GM19240 (cell line): Measurements from ENCODE around the gene PIK3AP1.

Experiments
- DNase-seq: peaks from one replicate; pipeline ENCODE4 v3.0.0; 2011; ENCODE audit warnings: low spot score; ENCODE audit not compliant: insufficient read length

Gene PIK3AP1

DNA sequence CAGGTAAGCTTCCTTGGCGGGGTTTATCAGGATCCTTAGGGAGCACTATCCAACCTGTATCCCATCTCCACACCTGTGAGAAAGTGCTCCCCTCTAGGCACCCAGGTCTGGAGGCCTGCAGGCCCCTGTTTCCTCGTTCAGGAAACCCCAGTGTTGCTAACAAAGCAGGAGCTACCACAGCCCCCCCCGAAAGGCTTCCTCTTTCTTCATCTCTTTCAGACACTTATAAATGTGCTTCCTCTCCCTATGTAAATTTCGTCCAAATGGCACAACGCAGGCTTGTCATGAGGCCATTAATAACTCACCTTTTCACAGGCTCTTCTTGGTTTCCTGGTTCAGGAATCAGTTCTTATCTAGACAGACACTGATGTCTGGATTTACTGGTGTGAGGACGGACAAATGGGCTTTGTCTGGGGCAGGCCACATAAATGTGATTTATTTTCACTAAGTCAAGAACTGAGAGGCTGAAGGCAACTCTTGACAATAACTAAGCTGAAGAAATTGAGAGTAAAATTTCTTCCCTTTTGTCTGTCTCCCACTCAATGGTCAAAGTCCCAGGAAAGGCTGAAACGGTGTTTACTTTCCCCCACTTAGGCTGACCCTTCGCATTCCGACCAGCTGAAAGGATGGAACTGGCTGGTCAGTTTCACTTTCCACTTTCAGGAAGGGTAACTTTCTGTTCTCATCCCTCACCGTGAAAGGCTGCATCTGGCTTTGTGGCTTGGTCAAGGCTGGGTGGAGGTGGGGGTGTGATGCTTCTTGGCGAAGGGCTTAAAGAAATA lies 46.8 kb downstream of the PIK3AP1 start:
- no peak for DNase-seq

DNA sequence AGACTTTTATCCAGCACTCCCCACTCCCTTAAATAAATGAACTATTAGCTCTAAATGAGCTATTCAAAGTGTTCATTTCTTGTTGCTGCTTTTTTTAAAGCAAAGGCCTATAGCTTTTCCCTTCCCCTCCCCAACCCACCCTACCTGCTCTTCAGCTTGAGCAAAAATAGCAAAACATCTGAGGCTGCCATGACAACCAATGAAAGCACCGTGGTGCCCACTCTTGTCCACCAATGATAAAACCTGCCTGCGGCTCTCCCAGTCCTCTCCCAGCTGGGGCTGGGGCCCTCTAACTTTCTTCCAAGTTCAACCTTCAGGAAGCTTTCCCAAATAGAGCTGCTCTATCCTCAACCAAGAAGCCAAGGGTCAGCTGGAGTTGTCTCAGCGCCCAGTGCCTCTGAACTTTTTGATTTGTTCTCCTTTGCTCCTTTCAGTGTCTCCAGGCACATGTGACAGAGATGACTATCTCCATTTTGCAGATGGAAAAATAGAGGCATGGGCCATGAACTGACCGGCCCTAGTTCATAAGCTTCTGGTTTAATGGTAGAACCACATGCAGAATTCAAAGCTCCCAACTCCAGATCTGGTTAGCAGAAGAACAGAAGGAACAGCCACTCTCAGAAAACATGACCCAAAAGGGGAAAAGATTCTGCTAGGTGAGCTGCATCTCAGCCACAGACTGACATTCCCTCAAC lies 47.7 kb downstream of the PIK3AP1 start:
- DNase-seq = no peak

DNA sequence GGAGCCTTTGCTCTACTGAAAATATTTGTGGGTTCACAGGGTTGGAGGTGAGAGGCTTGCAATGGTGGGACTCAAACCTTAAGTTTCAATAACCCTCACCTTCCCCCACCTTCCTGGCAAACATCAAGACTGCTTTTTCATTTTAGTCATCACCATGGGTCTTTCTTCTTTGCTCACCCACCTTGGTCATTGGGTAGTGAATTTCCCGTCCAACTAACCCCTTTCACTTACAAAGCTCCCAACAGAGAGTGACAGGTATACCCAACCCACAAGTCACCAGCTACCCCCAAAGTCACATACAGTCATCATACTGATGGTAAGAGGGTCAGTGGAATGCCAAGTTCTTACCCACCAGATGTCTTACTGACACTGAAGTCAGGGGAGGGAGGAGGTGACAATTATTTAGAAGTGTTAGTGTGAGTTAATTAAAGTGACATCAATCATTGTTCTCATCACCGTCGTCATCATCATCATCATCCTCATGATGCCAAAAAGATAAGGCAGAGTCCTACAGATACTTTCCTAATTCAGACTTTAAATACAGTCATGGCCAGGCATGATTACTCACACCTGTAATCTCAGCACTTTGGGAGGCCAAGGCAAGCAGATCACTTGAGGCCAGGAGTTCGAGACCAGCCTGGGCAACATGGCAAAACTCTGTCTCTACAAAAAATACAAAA lies 49.0 kb downstream of the PIK3AP1 start:
- no peak for DNase-seq

DNA sequence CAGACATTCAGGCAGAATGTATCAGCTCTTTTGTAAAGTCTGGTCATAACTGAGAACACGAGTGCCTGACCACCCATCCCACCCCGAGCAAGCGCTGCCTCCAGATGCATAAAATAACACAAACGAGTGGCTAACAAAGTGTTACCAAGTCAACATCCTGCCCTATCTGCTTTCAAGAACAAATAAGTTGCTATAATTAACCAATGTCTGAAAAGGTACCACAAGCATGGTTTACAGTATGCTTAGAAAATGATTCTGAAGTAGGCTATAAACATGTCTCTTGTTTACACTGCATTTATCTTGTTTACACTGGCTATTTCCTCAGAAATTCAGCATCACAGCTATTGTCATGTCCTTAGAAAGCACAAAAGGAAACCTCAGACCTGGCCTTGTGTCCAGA lies 49.5 kb downstream of the PIK3AP1 start:
- no peak for DNase-seq

DNA sequence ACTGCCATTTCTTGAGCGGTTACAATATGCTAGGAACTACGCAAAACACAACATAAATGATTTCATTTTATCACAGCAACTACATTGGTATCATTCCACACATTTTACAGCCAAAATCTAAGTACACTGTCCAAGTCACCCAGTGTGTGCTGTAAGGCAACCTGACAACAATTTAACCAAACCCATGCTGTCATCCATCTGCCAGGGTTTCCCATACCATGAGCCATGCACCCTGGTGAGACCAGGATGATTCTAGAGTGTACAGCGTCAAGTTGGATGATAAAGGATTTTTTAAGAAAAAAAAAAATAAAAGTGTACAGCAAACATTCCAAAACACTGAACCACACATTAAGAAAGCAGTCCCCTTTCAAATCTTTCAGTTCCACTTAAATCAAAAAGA lies 52.9 kb downstream of the PIK3AP1 start:
- no peak for DNase-seq

DNA sequence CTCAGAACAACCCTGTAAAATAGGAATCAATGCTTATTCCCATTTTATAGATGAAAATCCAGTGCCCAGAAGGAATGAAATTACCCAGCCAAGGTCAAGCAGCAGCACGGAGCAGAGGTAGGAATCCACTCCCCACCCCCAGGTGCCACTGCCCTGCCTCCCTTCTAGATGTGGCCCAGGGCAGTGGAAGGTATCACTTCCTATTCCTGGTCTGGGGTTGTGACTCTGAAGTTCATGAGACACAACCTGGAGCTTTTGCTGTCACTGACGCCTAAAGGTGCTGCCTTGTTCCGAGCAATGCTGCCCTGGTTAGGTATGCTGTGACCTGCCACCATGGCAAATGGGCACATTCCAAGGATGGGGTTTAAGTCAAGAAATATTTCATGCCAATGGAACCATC lies 53.6 kb downstream of the PIK3AP1 start:
- peak; percentile 35 for DNase-seq

DNA sequence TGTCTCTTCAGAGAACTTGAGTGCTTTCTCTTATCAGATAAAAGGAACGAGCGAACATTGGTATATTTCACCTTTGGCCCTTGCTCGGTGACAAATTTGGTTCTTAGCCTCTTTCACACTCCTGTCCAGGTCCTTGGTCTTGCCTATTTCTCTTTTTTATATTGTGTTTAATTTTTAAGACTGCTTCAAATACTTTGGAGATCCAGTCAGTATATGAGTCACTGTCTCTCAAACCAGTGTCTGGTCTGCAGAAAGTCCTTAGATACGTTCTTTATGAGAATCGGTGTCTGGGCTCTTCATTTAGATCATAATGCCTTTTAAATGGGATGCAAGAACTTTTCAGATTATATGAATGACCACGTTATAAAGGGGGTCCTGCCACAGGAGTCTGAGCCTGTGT lies 55.0 kb downstream of the PIK3AP1 start:
- DNase-seq = no peak

DNA sequence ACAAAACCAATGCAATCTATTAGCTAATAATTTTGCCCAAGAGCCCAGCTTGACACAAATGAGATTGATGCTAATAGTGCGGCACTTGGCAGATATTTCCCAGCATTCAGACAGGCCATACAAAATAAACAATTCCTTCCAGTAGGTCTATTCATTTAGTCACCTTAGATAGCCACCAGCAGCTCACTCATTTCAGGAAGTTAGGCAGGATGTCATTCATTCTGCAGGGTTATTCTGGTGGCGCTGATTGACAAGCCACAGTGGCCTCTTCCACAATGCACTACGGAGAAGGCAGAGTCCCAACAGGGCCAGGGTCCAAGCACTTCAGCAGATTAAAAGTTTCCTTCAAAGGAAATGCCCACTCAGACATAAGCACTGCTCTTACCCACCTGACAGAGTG lies 55.8 kb downstream of the PIK3AP1 start:
- DNase-seq = no peak

DNA sequence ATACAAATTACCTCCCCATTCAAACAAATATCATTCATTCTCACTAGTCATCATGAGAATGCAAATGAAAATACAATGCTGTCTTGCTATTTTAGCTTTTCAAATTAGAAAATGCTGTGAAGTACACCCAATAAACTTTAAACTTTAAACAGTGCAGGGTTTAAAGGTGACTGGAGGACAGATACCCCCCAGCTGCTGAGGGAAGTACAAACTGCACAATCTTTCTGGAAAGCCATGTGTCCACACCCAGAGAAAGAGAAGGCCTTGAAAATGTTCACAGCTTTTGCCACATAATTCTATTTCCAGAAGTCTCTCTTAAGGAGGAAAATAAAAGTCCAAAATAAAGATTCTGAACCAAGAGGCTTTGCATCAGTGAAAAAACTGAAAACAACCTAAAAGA lies 56.5 kb downstream of the PIK3AP1 start:
- DNase-seq = no peak

DNA sequence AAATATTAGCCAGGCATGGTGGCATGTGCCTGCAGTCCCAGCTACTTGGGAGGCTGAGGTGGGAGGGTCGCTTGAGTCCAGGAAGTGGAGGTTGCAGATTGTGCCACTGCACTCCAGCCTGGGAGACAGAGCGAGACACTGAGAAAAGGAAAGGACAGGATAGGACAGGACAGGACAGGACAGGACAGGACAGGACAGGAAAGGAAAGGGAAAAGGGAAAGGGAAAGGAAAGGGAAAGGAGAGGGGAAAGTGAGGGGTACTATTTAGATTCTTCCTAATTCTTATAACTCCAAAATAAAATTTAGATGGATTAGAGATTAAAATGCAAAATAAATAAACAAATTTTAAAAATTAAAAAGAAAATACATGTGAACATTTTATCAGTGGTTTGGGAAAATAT lies 58.7 kb downstream of the PIK3AP1 start:
- DNase-seq = no peak

DNA sequence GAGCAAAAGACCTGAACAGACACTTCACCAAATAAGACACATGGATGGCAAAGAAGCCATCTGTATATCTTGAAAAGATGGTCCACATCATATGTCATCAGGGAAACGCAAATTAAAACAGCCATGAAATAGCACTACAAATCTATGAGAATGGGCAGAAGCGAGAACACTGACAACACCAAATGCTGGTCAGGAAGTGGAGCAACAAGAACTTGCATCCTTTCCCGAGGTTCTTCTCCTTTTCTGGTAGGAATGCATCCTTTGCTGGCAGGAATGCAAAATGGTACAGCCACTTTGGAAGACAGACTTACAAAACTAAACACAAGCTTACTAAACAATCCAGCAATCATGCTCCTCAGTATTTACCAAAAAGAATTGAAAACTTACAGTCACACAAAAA lies 60.0 kb downstream of the PIK3AP1 start:
- DNase-seq = no peak

DNA sequence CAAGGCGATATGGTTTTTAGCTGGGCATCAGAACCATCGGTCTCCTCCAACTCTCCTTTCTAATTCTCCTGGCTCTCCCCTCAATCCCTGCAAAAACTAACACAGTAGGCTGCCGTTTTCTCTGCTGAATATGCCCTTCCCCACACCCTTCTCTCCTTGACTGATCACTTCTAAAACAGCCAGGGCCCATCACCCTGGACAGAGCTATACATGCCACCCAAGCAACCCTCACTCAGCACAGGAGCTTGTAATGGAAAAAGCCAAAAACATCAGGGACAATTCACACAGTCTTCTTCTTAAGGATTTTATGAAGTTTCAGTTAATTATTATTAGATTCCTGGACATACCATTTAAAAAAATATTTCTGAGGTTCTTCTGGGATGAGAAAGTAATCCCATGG lies 61.5 kb downstream of the PIK3AP1 start:
- no peak for DNase-seq

DNA sequence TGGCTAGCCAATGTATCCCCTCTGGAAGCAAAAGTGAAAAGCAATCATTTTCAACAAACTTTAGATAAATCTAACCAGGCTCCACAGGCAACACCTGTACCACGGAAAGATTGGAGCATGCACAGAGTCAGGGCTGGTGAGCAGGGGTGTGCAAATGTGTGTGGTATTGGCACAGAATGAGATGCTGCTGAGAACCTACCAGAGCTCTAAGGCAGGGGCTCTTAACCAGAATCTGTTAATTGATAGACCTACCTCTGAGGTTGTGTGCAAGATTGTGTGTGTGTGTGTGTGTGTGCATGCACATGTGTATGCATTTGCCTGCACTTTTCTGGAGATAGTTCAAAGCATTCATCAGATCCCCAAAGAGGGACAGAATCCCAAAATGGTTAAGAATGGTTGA lies 62.9 kb downstream of the PIK3AP1 start:
- no peak for DNase-seq

DNA sequence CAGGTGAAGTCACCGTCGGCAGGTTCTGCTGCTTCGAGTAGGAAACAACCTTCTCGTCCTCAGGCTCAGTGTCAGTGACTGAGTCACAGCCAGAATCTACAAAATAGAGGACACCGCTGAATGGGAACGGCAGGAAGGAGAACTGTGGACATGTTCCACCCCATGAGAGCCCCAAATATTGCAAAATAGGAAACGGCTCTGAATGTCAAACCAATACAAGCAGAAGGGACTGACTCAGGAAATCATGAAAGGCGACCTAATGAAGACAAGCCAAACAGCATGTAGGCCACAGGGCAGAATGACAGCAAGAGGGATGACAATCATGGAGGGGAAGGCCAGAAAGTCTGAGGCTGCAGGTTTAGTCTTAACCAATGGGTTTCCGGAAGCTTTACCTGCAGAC lies 63.5 kb downstream of the PIK3AP1 start:
- DNase-seq = no peak

DNA sequence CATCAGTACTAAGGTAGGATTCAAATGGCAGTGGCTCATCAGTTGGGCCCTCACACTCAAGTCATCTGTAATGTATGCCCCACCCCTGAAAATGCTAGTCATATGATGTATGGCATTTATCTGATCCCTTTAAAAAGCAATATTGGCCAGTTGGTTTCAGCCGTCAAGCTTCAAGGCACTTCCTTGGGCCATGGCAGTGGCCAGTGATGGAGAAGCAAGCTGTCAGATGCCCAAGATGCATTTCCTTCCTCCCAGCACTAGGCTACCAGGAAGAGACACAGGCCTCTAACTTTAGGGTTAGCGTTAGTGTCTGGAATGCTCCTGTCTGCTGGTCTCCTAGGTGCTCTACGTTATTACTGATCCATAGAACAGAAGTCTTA lies 64.1 kb downstream of the PIK3AP1 start:
- no peak for DNase-seq

DNA sequence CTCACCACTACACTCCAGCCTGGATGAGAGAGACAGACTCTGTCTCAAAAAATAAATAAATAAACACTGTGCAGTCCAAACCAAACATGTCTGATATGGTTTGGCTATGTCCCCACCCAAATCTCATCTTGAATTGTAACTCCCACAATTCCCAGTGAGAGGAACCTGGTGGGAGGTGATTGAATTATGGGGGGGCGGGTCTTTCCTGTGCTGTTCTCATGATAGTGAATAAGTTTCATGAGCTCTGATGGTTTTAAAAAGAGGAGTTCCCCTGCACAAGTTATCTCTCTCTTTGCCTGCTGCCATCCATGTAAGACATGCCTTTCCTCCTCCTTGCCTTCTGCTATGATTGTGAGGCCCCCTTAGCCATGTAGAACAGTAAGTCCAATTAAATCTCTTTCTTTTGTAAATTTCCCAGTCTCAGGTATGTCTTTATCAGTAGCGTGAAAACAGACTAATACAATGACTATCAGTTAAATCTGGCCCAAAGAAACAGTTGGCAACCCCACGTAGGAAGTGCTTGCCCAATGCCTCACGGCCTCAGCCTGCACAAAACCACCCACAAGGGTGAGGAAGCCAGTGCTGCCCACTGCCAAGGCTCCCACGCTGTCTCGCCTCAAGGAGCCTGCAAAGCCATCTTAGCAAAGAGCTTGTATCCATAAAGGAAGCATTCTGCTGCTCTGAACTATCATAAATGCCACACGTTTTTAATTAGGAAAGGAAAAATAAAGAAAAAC lies 64.7 kb downstream of the PIK3AP1 start:
- DNase-seq = no peak

DNA sequence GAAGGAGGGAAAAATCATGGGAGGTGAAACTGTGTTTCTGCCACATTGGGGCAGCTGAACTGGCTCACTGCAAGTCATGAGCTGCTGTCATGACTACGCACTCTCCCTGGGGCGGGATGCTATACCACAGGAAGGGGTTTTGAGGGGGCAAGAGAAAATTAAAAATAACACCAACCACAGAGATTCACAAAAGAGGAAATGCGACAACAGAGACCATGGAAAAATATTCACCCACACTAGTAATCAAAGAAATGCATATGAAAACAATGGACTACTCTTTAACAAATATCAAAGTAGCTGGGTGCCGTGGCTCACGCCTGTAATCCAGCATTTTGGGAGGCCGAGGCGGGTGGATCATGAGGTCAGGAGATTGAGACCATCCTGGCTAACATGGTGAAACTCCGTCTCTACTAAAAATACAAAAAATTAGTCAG lies 68.3 kb downstream of the PIK3AP1 start:
- DNase-seq = no peak

DNA sequence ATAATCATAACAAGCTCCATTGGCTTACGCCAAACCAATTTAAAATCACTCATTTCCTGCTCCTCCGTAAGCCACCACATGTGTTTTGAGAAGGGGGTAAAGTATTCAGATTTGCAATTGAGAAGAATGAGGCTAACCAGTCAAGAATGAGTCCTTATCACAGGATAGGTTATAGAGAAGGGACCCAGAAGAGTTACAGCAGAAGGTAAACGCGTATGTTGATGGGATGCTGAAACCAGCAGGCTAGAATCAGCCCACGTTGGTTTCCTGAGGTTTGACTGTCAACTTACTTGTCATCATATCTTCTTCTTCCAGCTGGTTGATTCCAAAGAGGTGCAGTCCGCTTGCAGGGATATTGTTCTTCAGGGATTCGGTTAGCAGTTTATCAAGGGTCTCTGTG lies 69.4 kb downstream of the PIK3AP1 start:
- no peak for DNase-seq

DNA sequence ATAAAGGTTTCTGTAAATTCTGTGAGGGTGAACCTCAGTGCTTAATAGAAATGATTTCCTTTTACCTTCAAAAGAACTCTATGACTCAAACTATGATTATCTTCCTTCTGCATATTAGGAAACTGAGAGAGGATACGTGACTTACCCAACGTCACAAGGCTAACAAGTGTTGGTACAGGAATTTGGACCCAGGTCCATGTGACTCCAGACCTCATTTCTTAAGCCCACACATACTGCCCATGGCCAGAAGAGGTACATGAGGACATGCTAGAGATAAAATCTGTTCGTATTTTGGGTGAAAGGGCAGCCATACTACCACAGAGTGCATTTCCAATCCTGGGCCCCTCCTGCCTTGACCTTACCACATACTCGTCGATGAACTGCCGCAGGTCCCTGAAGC lies 72.0 kb downstream of the PIK3AP1 start:
- DNase-seq = no peak

DNA sequence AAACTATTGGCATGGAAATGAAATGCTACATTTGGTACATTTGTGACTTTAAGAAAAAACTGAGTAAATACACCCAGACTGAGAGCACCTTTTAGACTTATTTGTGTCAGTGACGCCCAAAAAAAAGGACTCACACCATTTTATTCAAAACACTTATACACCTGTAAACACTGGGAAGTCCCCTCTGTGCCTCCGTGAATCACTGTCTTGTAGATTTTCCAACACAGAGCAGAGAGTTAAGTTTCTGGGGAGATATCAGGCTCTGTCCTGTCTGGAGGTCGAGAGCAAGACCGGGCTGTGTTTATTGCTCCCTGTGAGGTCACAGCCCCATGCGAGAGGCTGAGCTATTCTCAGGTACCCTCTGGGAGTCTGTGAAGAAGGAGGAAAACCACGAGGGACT lies 72.8 kb downstream of the PIK3AP1 start:
- no peak for DNase-seq

DNA sequence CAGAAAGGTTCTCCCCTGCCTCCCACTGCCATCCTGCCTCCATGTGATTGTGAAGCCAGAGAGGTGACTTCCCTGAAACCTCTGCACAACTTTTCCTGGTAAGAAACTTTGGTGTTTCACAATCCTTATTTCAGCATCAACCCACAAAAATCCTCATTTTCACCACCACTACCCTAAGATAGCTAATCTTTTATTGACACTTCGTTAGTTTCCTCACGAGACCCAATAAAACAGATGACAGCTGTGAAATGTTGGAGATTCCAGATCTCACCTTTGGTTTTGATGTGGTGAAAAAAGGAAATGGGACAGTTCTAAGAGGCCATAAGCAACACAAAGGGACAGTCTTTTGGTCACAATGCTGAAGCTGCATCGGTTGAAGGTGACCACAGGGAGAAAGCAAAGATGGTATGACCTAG lies 73.6 kb downstream of the PIK3AP1 start:
- no peak for DNase-seq

DNA sequence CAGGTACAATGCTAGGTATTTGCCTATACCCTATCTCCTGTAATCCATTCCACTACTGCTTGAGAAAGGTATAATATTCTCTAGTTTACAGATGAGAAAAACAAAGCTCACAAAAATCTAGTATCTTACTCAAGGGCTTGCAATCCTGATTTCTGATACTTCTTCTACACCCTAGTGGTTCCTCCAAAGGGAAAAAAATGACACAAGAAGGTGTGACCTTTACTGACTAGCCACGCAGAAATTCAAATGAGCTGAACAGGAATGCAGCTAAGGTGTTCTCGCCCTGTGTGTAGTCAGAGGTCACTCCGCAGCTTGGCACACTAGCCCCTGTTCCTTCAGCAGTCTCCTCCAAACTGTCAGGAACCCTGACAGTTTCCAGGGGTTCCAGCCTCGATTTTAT lies 74.0 kb downstream of the PIK3AP1 start:
- no peak for DNase-seq
